Transverse colon (tissue), 4 donors: ENCODE results near the gene SINHCAF. TPM values are rescaled to one million over a fixed set of nuclear protein-coding genes. Genes with fewer than 3 reads are reported as not detected.

Experiments
- DNase-seq: peaks from one replicate; pipeline ENCODE4 v3.0.0-alpha.2; 2019
- H3K27ac ChIP-seq, 4 donors: fragments of 200-600 bp; sonication (generic); 2 replicates each; pipeline ENCODE4 v1.5.1; 2016 to 2018; ENCODE audit warnings: inconsistent platforms in 4 of 4
- H3K27me3 ChIP-seq: fragments of 200-600 bp; sonication (generic); 2 replicates; pipeline ENCODE4 v1.5.1; 2017; ENCODE audit warnings: inconsistent platforms
- H3K36me3 ChIP-seq, 4 donors: fragments of 200-600 bp; sonication (generic); 2 replicates each; pipeline ENCODE4 v1.5.1; 2017 to 2019; ENCODE audit warnings: inconsistent platforms in 4 of 4
- H3K4me1 ChIP-seq, 4 donors: fragments of 200-600 bp; sonication (generic); 2 replicates each; pipeline ENCODE4 v1.5.1; 2017 to 2020; ENCODE audit warnings: inconsistent platforms in 4 of 4
- H3K4me3 ChIP-seq, 4 donors: fragments of 200-600 bp; sonication (generic); 1 replicate in 1 of 4; 2 replicates in 3 of 4; pipeline versions ENCODE4 v1.5.1 to v1.6.1; 2017 to 2019; ENCODE audit warnings: inconsistent platforms in 4 of 4
- H3K9me3 ChIP-seq, 2 donors: fragments of 200-600 bp; sonication (generic); 2 replicates each; pipeline ENCODE4 v1.5.1; 2017 to 2019; ENCODE audit warnings: inconsistent platforms in 2 of 2
- EP300 ChIP-seq: sonication (generic); formaldehyde crosslinking; IDR thresholded peaks from one replicate; pipeline ENCODE4 v1.6.1; 2017; ENCODE audit warnings: antibody characterized with exemption, low read depth
- POLR2A ChIP-seq: fragments of 450-650 bp; IDR thresholded peaks from one replicate; pipeline ENCODE4 v1.6.1; 2016; ENCODE audit warnings: antibody characterized with exemption, mild to moderate bottlenecking, moderate library complexity
- POLR2AphosphoS5 ChIP-seq, 3 donors: sonication (generic); formaldehyde crosslinking; IDR thresholded peaks; one replicate each; pipeline ENCODE4 v1.6.1; 2016; ENCODE audit warnings: antibody characterized with exemption in 3 of 3
- WGBS, 2 donors: methylation state at CpG; one replicate each; pipeline ENCODE4 v1.1.5; 2018; ENCODE audit warnings: low coverage in 1 of 2; 5-methylcytosine and 5-hydroxymethylcytosine counted together
- in situ Hi-C, 4 donors: fragments of 200-750 bp; cut with MboI; loops; one replicate each; pipeline versions ENCODE4 v1.15.0 to v1.15.1; 2017; ENCODE audit warnings: low sequenced_read_pairs in 3 of 4, low pct_ligation_motif_present in 1 of 4, low pct_unique_long_range_greater_than_20kb in 1 of 4
- intact Hi-C: fragments of 100-400 bp; cut with DNase I; formaldehyde crosslinking; loops from one replicate; pipeline ENCODE4 v1.15.1; 2023; ENCODE audit warnings: low total_unique reads
- total RNA-seq, 4 donors: library from RNA; depleted of rRNA; stranded (reverse); fragments of >200 nt; gene quantifications; one replicate each; pipeline ENCODE4 v1.1.0, GENCODE V29; 2016
- TF ChIP-seq, protein P1 (sequence below), 5 experiments: fragments of 200-600 bp in 3 of 5; fragments of 450-650 bp in 2 of 5; sonication (generic) in 3 of 5; IDR thresholded peaks; 1 replicate in 2 of 5; 2 replicates in 3 of 5; pipeline ENCODE4 v1.5.1; 2016 to 2017; ENCODE audit warnings: antibody characterized with exemption in 5 of 5, inconsistent platforms in 3 of 5, mild to moderate bottlenecking in 2 of 5, moderate library complexity in 1 of 5

Gene SINHCAF
- total RNA-seq, 4 donors from 2014 or later, result 16.8 to 135 (median 64.8) TPM

- 70 to 100% methylated on average over 1 of the region's 1 CpG for WGBS, 2 donors
These were observed 16.3 kb upstream of the SINHCAF start for GRCh38 chr12:31342286-31342685.

DNA sequence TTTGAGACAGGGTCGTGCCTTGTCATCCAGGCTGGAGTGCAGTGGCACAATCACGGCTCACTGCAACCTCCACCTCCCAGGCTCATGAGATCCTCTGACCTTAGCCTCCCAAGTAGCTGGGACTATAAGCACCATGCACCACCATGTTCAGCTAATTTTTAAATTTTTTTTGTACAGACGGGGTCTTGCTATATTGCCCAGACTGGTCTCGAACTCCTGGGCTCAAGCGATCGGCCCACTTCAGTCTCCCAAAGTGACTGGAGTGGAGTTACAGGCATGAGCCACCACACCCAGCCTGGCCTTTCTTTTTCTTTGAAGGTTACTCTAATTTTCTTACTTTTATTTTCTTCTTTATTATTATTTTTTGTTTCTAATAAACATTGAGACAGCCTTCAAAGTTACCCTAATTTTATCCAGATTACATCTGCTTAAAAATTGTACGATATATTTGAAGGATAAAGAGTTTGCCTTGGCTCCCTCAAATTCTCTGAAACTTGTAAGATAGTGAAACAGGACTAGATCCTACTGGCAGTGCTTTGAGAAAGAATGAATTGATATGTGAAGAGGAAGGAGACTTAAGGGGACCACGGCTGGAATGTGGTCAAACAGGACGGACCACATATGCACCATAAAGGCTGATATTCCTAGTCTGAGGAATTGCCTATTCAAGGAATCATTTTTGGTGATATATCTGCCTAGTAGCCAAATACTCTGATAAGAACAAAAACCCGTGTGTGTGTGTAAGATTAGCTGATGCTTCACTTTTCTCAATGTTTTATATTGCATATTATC lies 14.1 kb upstream of the SINHCAF start:
- no peaks in the 10 kb centered on the region for H3K4me1 ChIP-seq
- H3K27ac ChIP-seq, result no peak overlapping the region
- intact Hi-C loops (no loop called here), in situ Hi-C loops (no loop called here)
- no peaks in the 10 kb centered on the region for H3K36me3 ChIP-seq
- no peak for TF ChIP-seq POLR2AphosphoS5 (IDR thresholded peaks at IDR 0.05)
- no peak for TF ChIP-seq POLR2A
- TF ChIP-seq, protein P1, sequence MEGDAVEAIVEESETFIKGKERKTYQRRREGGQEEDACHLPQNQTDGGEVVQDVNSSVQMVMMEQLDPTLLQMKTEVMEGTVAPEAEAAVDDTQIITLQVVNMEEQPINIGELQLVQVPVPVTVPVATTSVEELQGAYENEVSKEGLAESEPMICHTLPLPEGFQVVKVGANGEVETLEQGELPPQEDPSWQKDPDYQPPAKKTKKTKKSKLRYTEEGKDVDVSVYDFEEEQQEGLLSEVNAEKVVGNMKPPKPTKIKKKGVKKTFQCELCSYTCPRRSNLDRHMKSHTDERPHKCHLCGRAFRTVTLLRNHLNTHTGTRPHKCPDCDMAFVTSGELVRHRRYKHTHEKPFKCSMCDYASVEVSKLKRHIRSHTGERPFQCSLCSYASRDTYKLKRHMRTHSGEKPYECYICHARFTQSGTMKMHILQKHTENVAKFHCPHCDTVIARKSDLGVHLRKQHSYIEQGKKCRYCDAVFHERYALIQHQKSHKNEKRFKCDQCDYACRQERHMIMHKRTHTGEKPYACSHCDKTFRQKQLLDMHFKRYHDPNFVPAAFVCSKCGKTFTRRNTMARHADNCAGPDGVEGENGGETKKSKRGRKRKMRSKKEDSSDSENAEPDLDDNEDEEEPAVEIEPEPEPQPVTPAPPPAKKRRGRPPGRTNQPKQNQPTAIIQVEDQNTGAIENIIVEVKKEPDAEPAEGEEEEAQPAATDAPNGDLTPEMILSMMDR (IDR thresholded peaks at IDR 0.05), result no peak
- no peak for TF ChIP-seq EP300
- H3K27me3 ChIP-seq, result no peaks in the 10 kb centered on the region
- no peak for DNase-seq
- H3K9me3 ChIP-seq, result no peaks in the 10 kb centered on the region
- 75 to 79% methylated on average over 4 to 10 of the region's 10 CpGs for WGBS, 2 donors
- H3K4me3 ChIP-seq, result no peak overlapping the region

More at GRCh38 chr12:31342286-31342685, 16.3 kb upstream of the SINHCAF start:
- in situ Hi-C loops, result no loop called here
- DNase-seq, result no peak
- H3K27ac ChIP-seq, result no peak overlapping the region
- H3K27me3 ChIP-seq, result no peaks in the 10 kb centered on the region
- TF ChIP-seq, protein P1 (IDR thresholded peaks at IDR 0.05), result no peak
- no peak for TF ChIP-seq POLR2AphosphoS5 (IDR thresholded peaks at IDR 0.05)
- no peak for TF ChIP-seq POLR2A
- TF ChIP-seq EP300, result no peak
- no peaks in the 10 kb centered on the region for H3K4me1 ChIP-seq
- no peak overlapping the region for H3K4me3 ChIP-seq
- H3K9me3 ChIP-seq, result no peaks in the 10 kb centered on the region
- intact Hi-C loops, result no loop called here
- H3K36me3 ChIP-seq, result no peaks in the 10 kb centered on the region

GRCh38 chr12:31337952-31338351 lies 12.0 kb upstream of the SINHCAF start:
- Histone ChIP-seq H3K27me3 (no peaks in the 10 kb centered on the region), H3K36me3 (no peaks in the 10 kb centered on the region), H3K9me3 (no peaks in the 10 kb centered on the region), H3K4me1 (no peaks in the 10 kb centered on the region), H3K4me3 (no peak overlapping the region), H3K27ac (no peak overlapping the region)
- intact Hi-C loops (no loop called here), in situ Hi-C loops (no loop called here)
- WGBS, 2 donors, result 60 to 64% methylated on average over 2 to 4 of the region's 4 CpGs
- TF ChIP-seq POLR2AphosphoS5 (IDR thresholded peaks at IDR 0.05) (no peak), POLR2A (no peak), EP300 (no peak)
- TF ChIP-seq, protein P1 (IDR thresholded peaks at IDR 0.05), result no peak
- DNase-seq, result no peak

DNA sequence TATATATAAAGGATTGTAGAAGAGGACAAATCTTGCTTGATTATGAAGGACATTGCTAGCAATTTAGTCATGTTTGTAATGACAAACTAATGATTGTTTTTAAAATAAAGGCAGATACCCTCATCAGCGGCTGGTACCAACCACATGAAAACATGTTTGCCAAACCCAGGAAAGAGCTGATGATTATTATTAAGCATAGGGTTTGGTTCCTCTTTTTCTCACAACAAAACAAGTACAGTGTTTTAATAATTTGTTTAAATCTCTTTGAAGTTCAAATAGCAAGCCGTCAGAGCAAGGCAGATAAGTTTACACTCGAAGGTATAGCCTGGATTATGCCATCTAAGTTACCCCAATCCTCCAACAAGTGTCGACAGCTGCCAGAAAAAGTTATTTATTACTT lies 5.3 kb upstream of the SINHCAF start:
- H3K36me3 ChIP-seq, result no peaks in the 10 kb centered on the region
- intact Hi-C loops, result no loop called here

More for the DNA sequence above, 5.3 kb upstream of the SINHCAF start:
- Histone ChIP-seq H3K4me3 (no peak overlapping the region), H3K4me1 (peaks cover 0 to 10% (median 3%) of the 10 kb centered on the region in 4 donors), H3K27me3 (no peaks in the 10 kb centered on the region), H3K27ac (no peak overlapping the region), H3K9me3 (no peaks in the 10 kb centered on the region)
- WGBS, 2 donors, result 60 to 74% methylated on average over 4 of the region's 4 CpGs
- in situ Hi-C loops, result no loop called here
- DNase-seq, result no peak
- TF ChIP-seq POLR2AphosphoS5 (IDR thresholded peaks at IDR 0.05) (no peak), POLR2A (no peak), EP300 (no peak)
- TF ChIP-seq, protein P1 (IDR thresholded peaks at IDR 0.05), result no peak
